Endothelial cell of umbilical vein (primary cell): ENCODE data around the gene TMC2. TPM values are rescaled to one million over a fixed set of nuclear protein-coding genes. Genes with fewer than 3 reads are reported as not detected.
A peak's percentile ranks its signal among the peaks of the same experiment; 100 is the strongest.

Experiments
- BruUV-seq: library from RNA; stranded (reverse); fragments of 400-500 nt; replicated peaks from 2 replicates; lab custom pipeline; 2021; lab: Mats Ljungman, UMichigan
- CTCF ChIA-PET: fragments of 300-600, 350-600 bp; sonication (Branson Sonifier 250); formaldehyde crosslinking; loops from one replicate; lab custom pipeline; 2021; ENCODE audit warnings: antibody characterized with exemption, inconsistent platforms; lab: Charles Lee
- POLR2A ChIA-PET: fragments of 300-600, 350-600 bp; sonication (Branson Sonifier 250); formaldehyde crosslinking; loops from one replicate; lab custom pipeline; 2021; ENCODE audit warnings: antibody characterized with exemption, inconsistent platforms; lab: Charles Lee
- DNase-seq: peaks from one replicate; pipeline ENCODE4 v3.0.0-alpha.2; 2011; ENCODE audit warnings: low read depth, low spot score
- FAIRE-seq: peaks from 2 replicates; lab custom pipeline; 2011; peaks lifted over from hg19 to GRCh38; lab: Jason Lieb, UNC
- H2AFZ ChIP-seq: 2 replicates; pipeline ENCODE4 v1.6.0; 2012; ENCODE audit warnings: low read depth, low read length, control low read depth, inconsistent platforms
- H3K27ac ChIP-seq: 2 replicates; pipeline ENCODE4 v1.5.1; 2011; ENCODE audit warnings: low read depth, mild to moderate bottlenecking, control low read depth, low read length, moderate library complexity; ENCODE audit not compliant: insufficient read depth
- H3K27me3 ChIP-seq, 2 experiments: 2 replicates each; pipeline versions ENCODE4 v1.6.0 to v1.6.1; 2011; ENCODE audit warnings: low read length in 2 of 2, mixed read lengths in 1 of 2; ENCODE audit not compliant: control insufficient read depth in 2 of 2, insufficient read depth in 2 of 2
- H3K36me3 ChIP-seq, 2 experiments: 2 replicates in 1 of 2; 3 replicates in 1 of 2; pipeline ENCODE4 v1.5.1; 2011; ENCODE audit warnings: low read length in 2 of 2, mild to moderate bottlenecking in 1 of 2, moderate library complexity in 1 of 2; ENCODE audit not compliant: control insufficient read depth in 2 of 2, insufficient read depth in 2 of 2; ENCODE audit errors: extremely low read depth in 1 of 2
- H3K4me1 ChIP-seq: 3 replicates; pipeline ENCODE4 v1.5.1; 2011; ENCODE audit warnings: mild to moderate bottlenecking, low read length; ENCODE audit not compliant: control insufficient read depth, insufficient read depth; ENCODE audit errors: extremely low read depth
- H3K4me2 ChIP-seq: 2 replicates; pipeline ENCODE4 v1.6.1; 2011; ENCODE audit warnings: low read length, control low read depth, mixed read lengths; ENCODE audit not compliant: insufficient read depth
- H3K4me3 ChIP-seq, 3 experiments: fragments of 200-600 bp in 1 of 3; sonication (generic), shearing (Covaris generic) in 1 of 3; replicated peaks in 1 of 3; 2 replicates each; pipeline ENCODE4 v1.5.1; 2011 to 2016; ENCODE audit warnings: control low read depth in 3 of 3, low read length in 3 of 3, mild to moderate bottlenecking in 2 of 3, inconsistent platforms in 1 of 3, low read depth in 1 of 3, moderate library complexity in 1 of 3; ENCODE audit not compliant: insufficient read depth in 1 of 3
- H3K79me2 ChIP-seq: 2 replicates; pipeline ENCODE4 v1.6.0; 2012; ENCODE audit warnings: low read length, inconsistent platforms; ENCODE audit not compliant: control insufficient read depth, insufficient read depth
- H3K9ac ChIP-seq: replicated peaks from 2 replicates; pipeline ENCODE3; 2011; ENCODE audit warnings: low read length, control low read depth; ENCODE audit not compliant: insufficient read depth; ENCODE audit errors: extremely low read depth
- H3K9me1 ChIP-seq: replicated peaks from 3 replicates; pipeline ENCODE4 v1.6.0; 2011; ENCODE audit warnings: mild to moderate bottlenecking, low read length; ENCODE audit not compliant: control insufficient read depth, insufficient read depth; ENCODE audit errors: extremely low read depth
- H3K9me3 ChIP-seq: replicated peaks from 2 replicates; pipeline ENCODE4 v1.5.1; 2012; ENCODE audit warnings: low read length, inconsistent platforms; ENCODE audit not compliant: control insufficient read depth, insufficient read depth
- H4K20me1 ChIP-seq: replicated peaks from 2 replicates; pipeline ENCODE3; 2011; ENCODE audit warnings: mild to moderate bottlenecking, low read length; ENCODE audit not compliant: control insufficient read depth, insufficient read depth; ENCODE audit errors: extremely low read depth
- FOS ChIP-seq: IDR thresholded peaks from 2 replicates; pipeline ENCODE4 v1.6.1; 2011; ENCODE audit warnings: mild to moderate bottlenecking, low read length, moderate library complexity, borderline replicate concordance; ENCODE audit not compliant: insufficient read depth
- POLR2AphosphoS5 ChIP-seq: IDR thresholded peaks from 2 replicates; pipeline ENCODE4 v1.6.1; 2012; ENCODE audit warnings: low read depth, mild to moderate bottlenecking, control low read depth, low read length, moderate library complexity; ENCODE audit not compliant: insufficient read depth
- dilution Hi-C: fragments of 300-500 bp; cut with MboI; formaldehyde crosslinking; loops from one replicate; pipeline ENCODE4 v1.15.0; 2019; ENCODE audit warnings: low sequenced_read_pairs; ENCODE audit not compliant: extremely low pct_ligation_motif_present
- intact Hi-C: fragments of 100-400 bp; cut with micrococcal nuclease; formaldehyde crosslinking; loops from one replicate; pipeline ENCODE4 v1.10.0; 2022
- polyA plus RNA-seq, 4 experiments: library from polyadenylated mRNA; depleted of rRNA in 3 of 4; stranded (reverse) in 3 of 4; unstranded in 1 of 4; fragments of >200 nt; gene quantifications; 2 replicates each; pipeline versions ENCODE4 v1.2.1 to v1.2.3, GENCODE V29; 2011 to 2012; ENCODE audit warnings: missing spikeins in 1 of 4
- total RNA-seq: library from RNA; stranded (reverse); gene quantifications from 2 replicates; pipeline ENCODE4 v1.2.3, GENCODE V29; 2021
- TF ChIP-seq, protein P1 (sequence below): IDR thresholded peaks from 2 replicates; pipeline ENCODE4 v1.6.1; 2011; ENCODE audit not compliant: insufficient read depth, insufficient read length

Gene TMC2
- total and polyA plus RNA-seq, 2 donors (not counting 3 experiments of a cell fraction or from before 2014, with no cell fraction given) = not detected

DNA sequence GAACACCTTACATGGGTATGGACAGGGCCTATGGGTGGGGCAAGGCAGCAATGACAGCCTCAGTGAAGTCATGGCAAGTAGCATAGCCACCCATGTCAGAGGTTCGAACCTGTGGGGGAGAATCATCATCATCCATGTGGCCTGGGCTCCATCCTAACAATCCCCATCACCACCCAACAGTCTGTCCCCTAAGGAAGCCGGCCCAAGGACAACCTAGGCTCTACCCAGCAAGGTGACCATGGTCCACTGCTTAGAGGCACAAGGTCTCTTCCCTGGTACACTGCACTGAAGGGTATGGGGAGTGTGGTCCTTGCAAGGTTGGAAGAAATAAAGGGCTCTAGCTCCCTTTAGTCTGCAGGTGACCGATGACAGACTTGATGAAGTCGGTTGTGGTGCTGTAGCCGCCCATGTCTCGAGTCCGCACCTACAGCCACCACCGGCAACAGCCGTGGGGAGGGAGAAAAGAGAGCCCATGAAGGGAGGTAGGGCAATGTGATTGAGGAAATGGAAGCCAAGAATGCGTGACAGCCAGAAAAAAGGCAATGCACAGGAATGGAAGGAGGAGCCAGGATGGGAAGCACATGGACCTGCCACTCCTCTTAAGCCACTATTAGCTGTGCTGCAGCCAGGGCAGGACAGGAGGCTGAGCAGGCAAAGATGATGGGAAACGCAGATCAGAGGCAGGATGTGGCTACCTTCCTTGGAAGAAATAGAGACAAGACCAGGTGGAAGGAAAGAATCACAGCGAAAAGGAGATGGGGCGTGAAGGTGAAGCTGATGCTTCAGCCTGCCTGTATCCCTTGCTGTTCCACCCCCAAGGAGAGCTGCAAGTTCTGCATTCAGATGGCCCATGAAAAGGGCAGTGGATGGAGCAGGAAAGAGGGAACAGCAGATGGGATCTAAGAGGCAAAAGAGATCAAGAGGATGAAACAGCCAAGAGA, 122.3 kb downstream of the TMC2 start:
- H3K79me2 ChIP-seq = peaks cover 45% of the 10 kb centered on the region
- H3K27me3 ChIP-seq = no peaks in the 10 kb centered on the region
- H3K27ac ChIP-seq = no peak overlapping the region
- no peaks in the 10 kb centered on the region for H3K9me3 ChIP-seq
- H3K4me1 ChIP-seq = peaks cover 23% of the 10 kb centered on the region
- no peak overlapping the region for H3K4me2 ChIP-seq
- ChIA-PET CTCF (no interaction called here), POLR2A (no interaction called here)
- peak; percentile 12 for FAIRE-seq
- dilution Hi-C loops (no loop called here), intact Hi-C loops (loop anchor here (10.0 kb wide), 1 partner anchor 554 kb away; the partner anchor contains the start of gene STK35)
- no peaks in the 10 kb centered on the region for H3K9me1 ChIP-seq
- H2AFZ ChIP-seq = no peak overlapping the region
- no peaks in the 10 kb centered on the region for H4K20me1 ChIP-seq
- H3K4me3 ChIP-seq = no peak overlapping the region
- no TSS peak for BruUV-seq
- H3K36me3 ChIP-seq = peaks cover 33 to 57% of the 10 kb centered on the region in 2 experiments
- TF ChIP-seq POLR2AphosphoS5 = peak; percentile 67
- no peak for TF ChIP-seq FOS
- DNase-seq = no peak
- no peak overlapping the region for H3K9ac ChIP-seq

DNA sequence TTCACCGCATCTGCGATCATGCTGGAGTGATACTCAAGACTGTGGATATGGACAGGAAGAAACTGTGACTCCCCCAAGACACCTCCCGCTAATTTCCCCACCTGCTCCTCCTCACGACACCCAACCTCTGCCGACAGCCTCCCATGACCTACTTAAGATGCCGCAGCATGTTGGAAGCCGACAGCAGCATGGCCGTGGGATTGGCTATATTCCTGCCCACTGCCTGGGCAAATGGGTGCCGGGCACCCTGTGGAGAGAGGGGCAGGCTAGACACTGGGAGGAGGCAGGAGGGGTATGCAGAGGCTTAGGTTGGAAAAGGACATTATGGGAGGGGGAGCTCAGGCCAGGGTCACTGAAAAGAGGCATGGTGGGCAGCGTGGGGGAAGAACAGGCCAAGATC, 123.2 kb downstream of the TMC2 start:
- dilution Hi-C loops = no loop called here

More for the DNA sequence above, 123.2 kb downstream of the TMC2 start:
- intact Hi-C loops = loop anchor here (10.0 kb wide), 1 partner anchor 555 kb away; the partner anchor contains the start of gene STK35
- Histone ChIP-seq H3K36me3 (peaks cover 29 to 56% of the 10 kb centered on the region in 2 experiments), H3K9me3 (no peaks in the 10 kb centered on the region), H3K4me3 (no peak overlapping the region), H3K27ac (no peak overlapping the region), H3K4me1 (peaks cover 18% of the 10 kb centered on the region), H3K9me1 (no peaks in the 10 kb centered on the region), H3K79me2 (peaks cover 39% of the 10 kb centered on the region), H3K4me2 (no peak overlapping the region), H2AFZ (no peak overlapping the region), H4K20me1 (no peaks in the 10 kb centered on the region), H3K27me3 (no peaks in the 10 kb centered on the region), H3K9ac (no peak overlapping the region)
- DNase-seq (no peak), FAIRE-seq (no peak)
- TF ChIP-seq, protein P1, sequence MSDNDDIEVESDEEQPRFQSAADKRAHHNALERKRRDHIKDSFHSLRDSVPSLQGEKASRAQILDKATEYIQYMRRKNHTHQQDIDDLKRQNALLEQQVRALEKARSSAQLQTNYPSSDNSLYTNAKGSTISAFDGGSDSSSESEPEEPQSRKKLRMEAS = no peak
- ChIA-PET CTCF (no interaction called here), POLR2A (no interaction called here)
- no TSS peak for BruUV-seq
